HepG2 (cell line): ENCODE measurements around the gene ZNFX1. TPM values are rescaled to one million over a fixed set of nuclear protein-coding genes. Genes with fewer than 3 reads are reported as not detected.
A peak's percentile ranks its signal among the peaks of the same experiment; 100 is the strongest.

ENCODE experiments used
- AKAP8 ChIP-seq: sonication (generic); formaldehyde crosslinking; IDR thresholded peaks from 2 replicates; pipeline ENCODE4 v1.5.1; 2020; ENCODE audit warnings: mild to moderate bottlenecking, missing genetic modification reagents
- ATF7-NPFF ChIP-seq: sonication (generic); formaldehyde crosslinking; IDR thresholded peaks from 2 replicates; pipeline ENCODE4 v1.8.1; 2023; ENCODE audit warnings: mild to moderate bottlenecking, low read depth, missing genetic modification reagents, moderate library complexity
- DMAP1 ChIP-seq: IDR thresholded peaks from 2 replicates; pipeline ENCODE4 v1.6.1; 2016
- HBP1 ChIP-seq: IDR thresholded peaks from 2 replicates; pipeline ENCODE4 v1.6.1; 2016; ENCODE audit warnings: low read depth, control low read depth
- HDAC6 ChIP-seq: fragments of 200-600 bp; sonication (generic); IDR thresholded peaks from 2 replicates; pipeline ENCODE4 v1.7.0; 2017; ENCODE audit warnings: mild to moderate bottlenecking, antibody characterized with exemption, low read length, low read depth
- HNRNPH1 ChIP-seq: fragments of 200-400 bp; formaldehyde crosslinking; optimal IDR thresholded peaks from 2 replicates; pipeline ENCODE3; 2017; ENCODE audit warnings: mild to moderate bottlenecking, low read depth, low read length
- NFIC ChIP-seq: IDR thresholded peaks from 2 replicates; pipeline ENCODE4 v1.6.1; 2012; ENCODE audit warnings: mild to moderate bottlenecking, low read length, inconsistent platforms
- PITX1 ChIP-seq: sonication (generic); formaldehyde crosslinking; IDR thresholded peaks from 2 replicates; pipeline ENCODE4 v1.5.1; 2020; ENCODE audit warnings: mild to moderate bottlenecking, missing genetic modification reagents
- POLR2G ChIP-seq: fragments of 200-400 bp; formaldehyde crosslinking; IDR thresholded peaks from 2 replicates; pipeline ENCODE4 v1.6.1; 2018; ENCODE audit warnings: mild to moderate bottlenecking, low read depth, low read length, moderate library complexity
- PREB ChIP-seq: sonication (generic); formaldehyde crosslinking; IDR thresholded peaks from 2 replicates; pipeline ENCODE4 v1.4.0; 2020; ENCODE audit warnings: missing genetic modification reagents
- RFX3 ChIP-seq: IDR thresholded peaks from 2 replicates; pipeline ENCODE4 v1.6.1; 2016; ENCODE audit warnings: missing biosample characterization, missing genetic modification reagents
- SP2 ChIP-seq: sonication (generic); formaldehyde crosslinking; IDR thresholded peaks from 2 replicates; pipeline ENCODE4 v1.5.1; 2020; ENCODE audit warnings: mild to moderate bottlenecking, missing genetic modification reagents
- TBX2 ChIP-seq: sonication (generic); formaldehyde crosslinking; IDR thresholded peaks from 2 replicates; pipeline ENCODE4 v1.5.0; 2020; ENCODE audit warnings: missing genetic modification reagents, mild to moderate bottlenecking, borderline replicate concordance
- ZFP90 ChIP-seq: sonication (generic); formaldehyde crosslinking; IDR thresholded peaks from 2 replicates; pipeline ENCODE4 v1.8.0; 2022; ENCODE audit warnings: missing genetic modification reagents, mild to moderate bottlenecking, inconsistent platforms, borderline replicate concordance
- ZHX1 ChIP-seq: sonication (generic); formaldehyde crosslinking; IDR thresholded peaks from 2 replicates; pipeline ENCODE4 v1.8.1; 2022; ENCODE audit warnings: low read depth, mild to moderate bottlenecking, missing genetic modification reagents
- ZNF326 ChIP-seq: sonication (generic); formaldehyde crosslinking; IDR thresholded peaks from 2 replicates; pipeline ENCODE4 v1.4.0; 2020; ENCODE audit warnings: missing genetic modification reagents, borderline replicate concordance
- ZNF530 ChIP-seq: sonication (generic); formaldehyde crosslinking; IDR thresholded peaks from 2 replicates; pipeline ENCODE4 v1.5.0; 2020; ENCODE audit warnings: low read depth, mild to moderate bottlenecking, missing genetic modification reagents
- ZNF546 ChIP-seq: sonication (generic); formaldehyde crosslinking; conservative IDR thresholded peaks from 2 replicates; pipeline ENCODE4 v1.8.1; 2023; ENCODE audit warnings: mild to moderate bottlenecking, missing genetic modification reagents
- ZNF740 ChIP-seq: sonication (generic); formaldehyde crosslinking; IDR thresholded peaks from 2 replicates; pipeline ENCODE4 v1.4.0; 2020; ENCODE audit warnings: missing genetic modification reagents
- ZNF746 ChIP-seq: sonication (generic); formaldehyde crosslinking; IDR thresholded peaks from 2 replicates; pipeline ENCODE4 v1.8.0; 2022; ENCODE audit warnings: mild to moderate bottlenecking, missing genetic modification reagents
- ZNF841 ChIP-seq: sonication (generic); formaldehyde crosslinking; IDR thresholded peaks from 2 replicates; pipeline ENCODE4 v1.8.1; 2023; ENCODE audit warnings: missing genetic modification reagents, borderline replicate concordance
- ZZZ3 ChIP-seq: sonication (generic); formaldehyde crosslinking; IDR thresholded peaks from 2 replicates; pipeline ENCODE4 v1.4.0; 2020; ENCODE audit warnings: missing genetic modification reagents, mild to moderate bottlenecking, borderline replicate concordance
- polyA plus RNA-seq, 8 experiments: library from polyadenylated mRNA; depleted of rRNA in 3 of 8; stranded (reverse) in 7 of 8; unstranded in 1 of 8; fragments of >200 nt; fragmentation: Illumina TruSeq in 4 of 8; extraction: Trizol in 4 of 8; gene quantifications; 2 replicates each; pipeline versions ENCODE4 v1.2.1 to v1.2.3, GENCODE V29; 2011 to 2016; ENCODE audit warnings: low read depth in 4 of 8, missing spikeins in 1 of 8, mixed read lengths in 1 of 8; ENCODE audit not compliant: insufficient read depth in 1 of 8
- total RNA-seq, 5 experiments: library from RNA; depleted of rRNA; stranded (reverse); fragments of >200 nt; fragmentation: Illumina TruSeq; extraction: Trizol; gene quantifications; 2 replicates each; pipeline ENCODE4 v1.2.3, GENCODE V29; 2016; ENCODE audit warnings: low read depth in 1 of 5

The ZNFX1 gene
- total and polyA plus RNA-seq, 2 of the 13 experiments (the other 11 are each of a cell fraction or from before 2014, with no cell fraction given) = 2.9 to 11.1 TPM

- TF ChIP-seq TBX2 (CRISPR knock-in tag) (no peak; the same call in 1 of the 2 replicates), ZZZ3 (CRISPR knock-in tag) (no peak), ZNF326 (CRISPR knock-in tag) (no peak), HNRNPH1 (no peak), ZNF746 (CRISPR knock-in tag) (no peak), ZNF530 (CRISPR knock-in tag) (no peak), ZNF841 (no peak), RFX3 (CRISPR knock-in tag) (no peak), ZNF740 (CRISPR knock-in tag) (no peak), POLR2G (peak; percentile 62), AKAP8 (CRISPR knock-in tag) (peak; percentile 62; the same call in 1 of the 2 replicates), SP2 (CRISPR knock-in tag) (no peak), ZNF546 (CRISPR knock-in tag) (no peak), ATF7-NPFF (CRISPR knock-in tag) (no peak), HBP1 (no peak), ZFP90 (CRISPR knock-in tag) (no peak; the same call in 1 of the 2 replicates), HDAC6 (no peak), NFIC (0 out of 2 replicates have a peak, but pooled peaks have one; percentile 16), ZHX1 (CRISPR knock-in tag) (no peak), DMAP1 (CRISPR knock-in tag) (no peak), PITX1 (CRISPR knock-in tag) (0 out of 2 replicates have a peak, but pooled peaks have one; percentile 42), PREB (CRISPR knock-in tag) (no peak)
These were observed 9.1 kb upstream of the ZNFX1 start (continued) for GRCh38 chr20:49286689-49287551.
